ENCODE data around the gene UFSP2. TPM values are rescaled to one million over a fixed set of nuclear protein-coding genes. Genes with fewer than 3 reads are reported as not detected.

Gene UFSP2
- total and polyA plus RNA-seq, 4 donors = 35.9 to 83.3 (median 50.4) TPM

DNA sequence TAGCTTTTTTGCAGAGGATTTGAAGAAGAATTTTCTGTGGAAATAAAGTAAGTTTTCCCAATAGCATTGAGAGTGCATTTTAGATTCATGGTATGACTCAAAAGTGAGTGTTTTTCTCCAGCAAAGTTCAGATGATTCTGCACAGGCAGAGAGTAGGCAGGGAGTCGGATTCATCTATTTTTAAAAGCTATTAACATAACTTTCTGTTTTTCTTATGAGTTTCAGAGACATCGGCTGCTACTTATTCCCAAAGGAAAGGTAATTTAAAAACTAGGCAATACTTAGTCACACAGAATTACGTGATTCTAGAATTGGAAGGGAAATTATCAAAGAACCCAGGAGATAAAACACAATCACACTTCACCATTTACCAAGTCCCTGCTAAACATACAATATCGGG lies 41.3 kb upstream of the UFSP2 start:
- DNase-seq (ENCODE audit: low read depth in 4 of 6, low spot score in 6 of 6) = peak in 1 of 6 donors; percentile 39
- no peaks in the 10 kb centered on the region for H3K36me3 ChIP-seq (ENCODE audit: control insufficient read depth, insufficient read depth, low read length)
- H3K4me3 ChIP-seq (ENCODE audit: low read depth, low read length) = no peak overlapping the region
- H3K27me3 ChIP-seq (ENCODE audit: control insufficient read depth, insufficient read depth, low read length) = no peaks in the 10 kb centered on the region
- no peaks in the 10 kb centered on the region for H3K9me3 ChIP-seq (ENCODE audit: control insufficient read depth, insufficient read depth, low read length)
- no CpG with 5 or more reads among the region's 4 CpGs for WGBS (ENCODE audit: insufficient coverage)
- peaks cover 11% of the 10 kb centered on the region for H3K4me1 ChIP-seq (ENCODE audit: control insufficient read depth, insufficient read depth, low read length)
- no peak overlapping the region for H3K27ac ChIP-seq (ENCODE audit: low read depth, low read length)

DNA sequence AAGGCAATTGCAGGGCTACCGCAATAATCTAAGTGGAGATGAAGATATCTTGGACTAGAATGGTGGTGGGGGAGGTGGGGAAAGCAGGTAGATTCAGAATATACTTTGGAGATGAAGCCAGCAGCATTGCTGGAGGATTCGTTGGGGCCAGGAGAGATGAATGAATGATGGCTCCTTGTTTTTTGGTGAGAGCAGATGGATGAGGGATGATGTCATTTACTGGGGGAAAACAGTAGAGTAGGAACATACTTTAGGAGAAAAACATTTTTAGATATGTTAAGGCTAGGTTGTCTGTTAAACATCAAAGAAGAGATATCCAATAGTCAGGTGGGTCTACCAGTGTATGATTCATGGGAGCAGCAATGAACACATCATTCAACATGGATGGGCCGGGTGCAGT lies 39.9 kb upstream of the UFSP2 start:
- Histone ChIP-seq H3K9me3 (ENCODE audit: control insufficient read depth, insufficient read depth, low read length) (no peaks in the 10 kb centered on the region), H3K4me3 (ENCODE audit: low read depth, low read length) (no peak overlapping the region), H3K36me3 (ENCODE audit: control insufficient read depth, insufficient read depth, low read length) (no peaks in the 10 kb centered on the region), H3K4me1 (ENCODE audit: control insufficient read depth, insufficient read depth, low read length) (peaks cover 5% of the 10 kb centered on the region), H3K27ac (ENCODE audit: low read depth, low read length) (no peak overlapping the region), H3K27me3 (ENCODE audit: control insufficient read depth, insufficient read depth, low read length) (no peaks in the 10 kb centered on the region)
- 87% methylated on average over 2 of the region's 3 CpGs for WGBS (ENCODE audit: insufficient coverage)
- DNase-seq (ENCODE audit: low read depth in 4 of 6, low spot score in 6 of 6) = no peak

DNA sequence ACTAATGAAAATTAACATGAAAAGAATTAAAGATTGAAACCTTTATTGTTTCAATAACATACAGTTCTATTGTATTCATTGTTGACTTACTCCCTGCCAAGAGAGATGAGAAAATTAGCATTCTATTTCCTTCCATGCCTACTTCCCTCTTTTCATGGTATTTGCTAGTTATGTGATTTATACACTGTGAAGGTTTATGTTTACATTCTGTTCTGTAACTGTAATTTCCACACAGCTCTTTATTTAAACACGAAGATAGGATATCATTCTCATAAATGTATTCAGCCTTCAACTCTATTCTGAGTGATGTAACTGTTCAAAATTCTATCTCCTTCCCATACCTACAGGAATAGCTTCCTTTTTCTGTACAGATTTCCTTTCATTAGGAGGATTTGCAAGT lies 39.1 kb upstream of the UFSP2 start:
- DNase-seq (ENCODE audit: low read depth in 4 of 6, low spot score in 6 of 6) = peak in 1 of 6 donors; percentile 15
- no CpG with 5 or more reads among the region's 1 CpG for WGBS (ENCODE audit: insufficient coverage)
- H3K9me3 ChIP-seq (ENCODE audit: control insufficient read depth, insufficient read depth, low read length) = no peaks in the 10 kb centered on the region
- no peaks in the 10 kb centered on the region for H3K36me3 ChIP-seq (ENCODE audit: control insufficient read depth, insufficient read depth, low read length)
- no peak overlapping the region for H3K27ac ChIP-seq (ENCODE audit: low read depth, low read length)
- no peaks in the 10 kb centered on the region for H3K27me3 ChIP-seq (ENCODE audit: control insufficient read depth, insufficient read depth, low read length)
- no peaks in the 10 kb centered on the region for H3K4me1 ChIP-seq (ENCODE audit: control insufficient read depth, insufficient read depth, low read length)
- H3K4me3 ChIP-seq (ENCODE audit: low read depth, low read length) = no peak overlapping the region

DNA sequence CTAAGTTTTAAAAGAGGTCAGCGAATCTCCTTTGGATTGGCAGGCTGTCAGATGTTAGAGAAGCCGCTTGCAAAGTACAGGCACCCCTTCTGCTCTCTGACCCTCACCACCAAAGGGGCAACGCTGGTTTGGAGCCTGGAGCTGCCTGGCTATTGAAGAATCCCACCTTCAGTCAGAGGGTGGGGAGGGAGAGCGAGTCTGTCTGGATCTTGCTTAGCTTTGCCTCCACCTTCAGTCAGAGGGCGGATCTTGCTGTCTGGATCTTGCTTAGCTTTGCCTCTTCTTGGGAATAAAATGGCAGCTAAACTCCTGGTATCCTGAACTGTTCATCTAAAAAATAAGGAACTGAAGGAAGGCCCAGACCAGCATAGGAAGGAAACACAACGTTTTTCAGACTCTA lies 38.4 kb upstream of the UFSP2 start:
- Histone ChIP-seq H3K27me3 (ENCODE audit: control insufficient read depth, insufficient read depth, low read length) (no peaks in the 10 kb centered on the region), H3K4me1 (ENCODE audit: control insufficient read depth, insufficient read depth, low read length) (no peaks in the 10 kb centered on the region), H3K9me3 (ENCODE audit: control insufficient read depth, insufficient read depth, low read length) (no peaks in the 10 kb centered on the region), H3K27ac (ENCODE audit: low read depth, low read length) (no peak overlapping the region), H3K4me3 (ENCODE audit: low read depth, low read length) (no peak overlapping the region), H3K36me3 (ENCODE audit: control insufficient read depth, insufficient read depth, low read length) (no peaks in the 10 kb centered on the region)
- 67% methylated on average over 4 of the region's 6 CpGs for WGBS (ENCODE audit: insufficient coverage)
- DNase-seq (ENCODE audit: low read depth in 4 of 6, low spot score in 6 of 6) = no peak

DNA sequence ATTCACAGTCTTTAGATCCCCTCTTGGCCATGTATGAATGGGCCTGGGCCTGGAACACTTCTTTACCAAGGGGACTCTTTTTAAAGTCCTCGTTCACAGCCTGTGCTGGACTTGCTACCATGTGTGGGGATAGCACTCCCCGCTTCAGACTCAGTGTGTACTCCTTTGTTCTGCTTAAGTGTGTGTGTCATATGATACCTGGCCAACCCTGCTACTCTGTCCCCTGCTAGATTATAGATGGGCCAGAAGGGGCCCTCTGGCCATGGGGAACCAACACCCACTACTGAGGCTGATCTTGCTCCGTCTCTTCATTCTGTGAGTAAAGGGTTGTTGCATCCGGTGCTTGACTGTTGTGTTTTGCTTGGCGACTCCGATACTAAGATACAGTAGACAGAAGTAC lies 37.8 kb upstream of the UFSP2 start:
- H3K27ac ChIP-seq (ENCODE audit: low read depth, low read length) = no peak overlapping the region
- no peak for DNase-seq (ENCODE audit: low read depth in 4 of 6, low spot score in 6 of 6)
- H3K9me3 ChIP-seq (ENCODE audit: control insufficient read depth, insufficient read depth, low read length) = no peaks in the 10 kb centered on the region
- WGBS (ENCODE audit: insufficient coverage) = 80% methylated on average over 2 of the region's 6 CpGs
- H3K36me3 ChIP-seq (ENCODE audit: control insufficient read depth, insufficient read depth, low read length) = no peaks in the 10 kb centered on the region
- no peaks in the 10 kb centered on the region for H3K4me1 ChIP-seq (ENCODE audit: control insufficient read depth, insufficient read depth, low read length)
- no peaks in the 10 kb centered on the region for H3K27me3 ChIP-seq (ENCODE audit: control insufficient read depth, insufficient read depth, low read length)
- no peak overlapping the region for H3K4me3 ChIP-seq (ENCODE audit: low read depth, low read length)

DNA sequence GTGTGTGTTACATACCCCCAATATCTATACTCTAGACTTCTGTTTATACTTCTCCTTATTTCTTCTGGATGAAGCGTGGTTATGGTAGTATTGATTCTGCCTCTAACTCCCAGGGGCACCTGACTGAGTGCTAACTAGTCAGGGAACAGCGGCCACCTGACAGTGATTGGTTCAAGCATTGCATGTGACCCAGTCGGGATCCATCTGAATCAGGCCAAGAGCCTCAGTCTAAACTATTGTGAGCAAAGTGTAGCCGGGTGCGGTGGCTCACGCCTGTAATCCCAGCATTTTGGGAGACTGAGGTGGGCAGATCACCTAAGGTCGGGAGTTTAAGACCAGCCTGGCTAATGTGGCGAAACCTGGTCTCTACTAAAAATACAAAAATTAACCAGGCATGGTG lies 35.8 kb upstream of the UFSP2 start:
- no peaks in the 10 kb centered on the region for H3K9me3 ChIP-seq (ENCODE audit: control insufficient read depth, insufficient read depth, low read length)
- 99% methylated on average over 5 of the region's 8 CpGs for WGBS (ENCODE audit: insufficient coverage)
- no peak overlapping the region for H3K27ac ChIP-seq (ENCODE audit: low read depth, low read length)
- no peaks in the 10 kb centered on the region for H3K27me3 ChIP-seq (ENCODE audit: control insufficient read depth, insufficient read depth, low read length)
- H3K36me3 ChIP-seq (ENCODE audit: control insufficient read depth, insufficient read depth, low read length) = no peaks in the 10 kb centered on the region
- no peaks in the 10 kb centered on the region for H3K4me1 ChIP-seq (ENCODE audit: control insufficient read depth, insufficient read depth, low read length)
- DNase-seq (ENCODE audit: low read depth in 4 of 6, low spot score in 6 of 6) = no peak
- H3K4me3 ChIP-seq (ENCODE audit: low read depth, low read length) = no peak overlapping the region

DNA sequence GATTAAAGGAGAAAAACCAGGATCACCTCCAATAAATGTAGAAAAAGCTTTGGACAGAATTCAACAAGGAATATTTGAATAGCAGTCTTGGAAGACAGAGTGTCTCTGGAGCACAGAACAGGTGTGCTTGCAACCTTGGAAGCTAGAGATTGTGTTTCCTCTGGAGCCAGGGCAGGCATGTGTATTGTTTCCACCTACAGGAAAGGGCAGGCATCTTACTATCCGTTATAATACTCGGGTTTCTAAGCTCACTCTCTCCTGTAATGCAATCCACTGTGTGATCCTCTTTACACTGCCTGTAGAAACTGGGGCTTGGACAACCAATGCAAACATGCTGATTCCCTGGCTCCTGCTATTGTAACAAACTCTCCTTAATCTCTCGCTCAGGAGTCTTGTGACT lies 31.4 kb upstream of the UFSP2 start:
- no peak for DNase-seq (ENCODE audit: low read depth in 4 of 6, low spot score in 6 of 6)
- WGBS (ENCODE audit: insufficient coverage) = 41% methylated on average over 3 of the region's 3 CpGs

DNA sequence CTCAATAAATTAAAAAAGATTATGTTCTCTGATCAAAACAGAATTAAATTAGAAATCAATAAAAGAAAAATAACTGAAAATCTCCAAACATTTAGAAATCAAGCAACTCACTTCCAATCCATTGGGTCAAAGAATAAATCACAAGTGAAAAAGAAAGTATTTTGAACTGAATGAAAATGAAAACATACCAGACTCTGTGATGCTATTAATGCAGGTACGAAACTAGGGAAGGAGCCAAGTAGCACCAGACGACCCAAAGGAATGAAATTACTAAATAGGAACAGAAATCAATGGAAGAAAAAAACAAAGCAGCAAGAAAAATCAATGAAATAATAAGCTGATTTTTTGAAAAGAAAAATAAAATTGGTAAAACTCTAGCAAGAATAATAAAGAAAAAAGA lies 30.4 kb upstream of the UFSP2 start:
- Histone ChIP-seq H3K9me3 (ENCODE audit: control insufficient read depth, insufficient read depth, low read length) (no peaks in the 10 kb centered on the region), H3K4me1 (ENCODE audit: control insufficient read depth, insufficient read depth, low read length) (no peaks in the 10 kb centered on the region), H3K27ac (ENCODE audit: low read depth, low read length) (no peak overlapping the region), H3K36me3 (ENCODE audit: control insufficient read depth, insufficient read depth, low read length) (no peaks in the 10 kb centered on the region), H3K27me3 (ENCODE audit: control insufficient read depth, insufficient read depth, low read length) (no peaks in the 10 kb centered on the region), H3K4me3 (ENCODE audit: low read depth, low read length) (no peak overlapping the region)
- no peak for DNase-seq (ENCODE audit: low read depth in 4 of 6, low spot score in 6 of 6)
- no CpG with 5 or more reads among the region's 2 CpGs for WGBS (ENCODE audit: insufficient coverage)

More for the DNA sequence above, 31.4 kb upstream of the UFSP2 start:
- Histone ChIP-seq H3K4me3 (ENCODE audit: low read depth, low read length) (no peak overlapping the region), H3K27ac (ENCODE audit: low read depth, low read length) (no peak overlapping the region), H3K36me3 (ENCODE audit: control insufficient read depth, insufficient read depth, low read length) (no peaks in the 10 kb centered on the region), H3K9me3 (ENCODE audit: control insufficient read depth, insufficient read depth, low read length) (no peaks in the 10 kb centered on the region), H3K27me3 (ENCODE audit: control insufficient read depth, insufficient read depth, low read length) (no peaks in the 10 kb centered on the region), H3K4me1 (ENCODE audit: control insufficient read depth, insufficient read depth, low read length) (no peaks in the 10 kb centered on the region)

DNA sequence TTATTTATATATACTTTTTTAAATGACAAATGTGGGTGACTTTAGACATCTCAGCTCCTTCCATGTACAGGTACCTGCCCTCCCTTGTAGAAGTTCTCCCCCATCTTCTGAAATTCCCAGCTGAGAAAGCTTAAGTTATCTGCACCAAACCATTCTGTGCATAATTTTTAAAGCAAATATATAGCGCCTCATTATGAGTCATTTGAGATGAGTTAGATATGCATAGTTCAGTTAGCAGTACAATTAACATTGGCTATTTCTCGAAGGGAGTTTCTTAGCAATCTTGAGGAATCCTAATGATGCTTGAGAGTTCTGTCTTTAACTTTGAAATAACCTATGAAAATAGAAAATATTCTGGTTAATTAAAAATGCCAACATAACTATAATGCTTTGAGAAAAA lies 19.4 kb upstream of the UFSP2 start:
- no CpG with 5 or more reads among the region's 2 CpGs for WGBS (ENCODE audit: insufficient coverage)
- no peaks in the 10 kb centered on the region for H3K9me3 ChIP-seq (ENCODE audit: control insufficient read depth, insufficient read depth, low read length)
- no peak for DNase-seq (ENCODE audit: low read depth in 4 of 6, low spot score in 6 of 6)
- no peaks in the 10 kb centered on the region for H3K4me1 ChIP-seq (ENCODE audit: control insufficient read depth, insufficient read depth, low read length)
- H3K36me3 ChIP-seq (ENCODE audit: control insufficient read depth, insufficient read depth, low read length) = no peaks in the 10 kb centered on the region
- H3K27me3 ChIP-seq (ENCODE audit: control insufficient read depth, insufficient read depth, low read length) = no peaks in the 10 kb centered on the region
- H3K4me3 ChIP-seq (ENCODE audit: low read depth, low read length) = no peak overlapping the region
- H3K27ac ChIP-seq (ENCODE audit: low read depth, low read length) = no peak overlapping the region

DNA sequence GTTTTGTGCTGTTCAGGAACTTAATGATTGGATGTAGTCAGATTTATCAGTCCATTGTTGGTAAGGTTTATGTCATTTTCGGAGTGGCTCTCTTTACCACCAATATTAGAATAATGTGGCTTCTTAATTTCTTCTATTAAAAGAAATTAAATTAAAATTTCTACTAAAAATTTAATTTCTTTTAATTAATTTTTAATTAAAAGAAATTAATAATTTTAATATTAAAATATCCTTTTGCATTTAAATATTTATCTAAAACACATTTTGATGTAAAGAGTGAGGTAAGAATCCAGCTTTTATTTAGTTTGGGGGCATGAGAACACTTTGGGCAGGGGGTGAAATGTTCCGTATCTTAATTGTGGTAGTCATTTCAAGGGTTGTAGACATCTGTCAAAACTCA lies 15.7 kb upstream of the UFSP2 start:
- H3K36me3 ChIP-seq (ENCODE audit: control insufficient read depth, insufficient read depth, low read length) = no peaks in the 10 kb centered on the region
- H3K9me3 ChIP-seq (ENCODE audit: control insufficient read depth, insufficient read depth, low read length) = no peaks in the 10 kb centered on the region
- no CpG with 5 or more reads among the region's 2 CpGs for WGBS (ENCODE audit: insufficient coverage)
- no peaks in the 10 kb centered on the region for H3K27me3 ChIP-seq (ENCODE audit: control insufficient read depth, insufficient read depth, low read length)
- no peak overlapping the region for H3K4me3 ChIP-seq (ENCODE audit: low read depth, low read length)
- no peaks in the 10 kb centered on the region for H3K4me1 ChIP-seq (ENCODE audit: control insufficient read depth, insufficient read depth, low read length)
- no peak overlapping the region for H3K27ac ChIP-seq (ENCODE audit: low read depth, low read length)
- no peak for DNase-seq (ENCODE audit: low read depth in 4 of 6, low spot score in 6 of 6)
